ENCODE data around the gene CENPB. TPM values are rescaled to one million over a fixed set of nuclear protein-coding genes. Genes with fewer than 3 reads are reported as not detected.

Gene CENPB
- total and polyA plus RNA-seq, 2 of the 4 experiments (the other 2 are of a cell fraction): 45.7 to 59.1 TPM

DNA sequence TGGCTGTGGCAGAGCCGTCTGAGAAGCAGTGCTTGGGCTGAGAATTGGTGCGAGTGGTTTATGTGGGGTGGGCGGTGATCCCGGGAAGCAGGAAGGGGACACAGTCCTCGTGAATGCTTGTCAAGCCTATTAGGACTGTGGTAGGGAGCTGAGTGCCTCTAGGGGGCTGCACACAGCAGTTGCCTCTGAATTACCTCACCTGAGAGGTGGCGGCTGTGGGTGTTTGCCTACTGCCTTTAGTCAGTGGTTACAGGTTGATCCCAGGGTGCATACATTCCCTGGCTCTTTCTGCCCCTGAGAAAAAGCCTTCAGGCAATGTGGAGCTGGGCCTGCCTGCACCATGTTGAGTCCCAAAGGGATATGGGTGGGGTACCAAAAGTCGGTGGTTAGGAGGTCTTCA, 39.0 kb upstream of the CENPB start:
- no peaks in the 10 kb centered on the region; the same call in 1 of the 2 replicates for H3K4me1 ChIP-seq (ENCODE audit: control insufficient read depth, insufficient read depth, low read length)

More for the DNA sequence above, 39.0 kb upstream of the CENPB start:
- TF ChIP-seq MAZ (IDR thresholded peaks at IDR 0.05; ENCODE audit: borderline replicate concordance, low read depth, low read length) (no peak), MAFK (IDR thresholded peaks at IDR 0.05; ENCODE audit: low read depth, low read length) (no peak), BHLHE40 (IDR thresholded peaks at IDR 0.05; ENCODE audit: low read depth, low read length) (no peak), POLR2A (IDR thresholded peaks at IDR 0.05; ENCODE audit: low read depth, low read length) (no peak), FOS (IDR thresholded peaks at IDR 0.05; ENCODE audit: low read depth, low read length) (no peak), SMC3 (IDR thresholded peaks at IDR 0.05; ENCODE audit: low read depth, low read length) (no peak), NFE2L2 (IDR thresholded peaks at IDR 0.05; ENCODE audit: low read depth, low read length) (no peak), CHD1 (IDR thresholded peaks at IDR 0.05; ENCODE audit: low read depth, low read length) (no peak), RFX5 (IDR thresholded peaks at IDR 0.05; ENCODE audit: low read depth, low read length) (no peak), RCOR1 (IDR thresholded peaks at IDR 0.05; ENCODE audit: insufficient replicate concordance, low read length) (no peak), CEBPB (IDR thresholded peaks at IDR 0.05; ENCODE audit: low read depth, low read length) (no peak), RAD21 (IDR thresholded peaks at IDR 0.05; ENCODE audit: low read length) (no peak)
- TF ChIP-seq, protein P1, sequence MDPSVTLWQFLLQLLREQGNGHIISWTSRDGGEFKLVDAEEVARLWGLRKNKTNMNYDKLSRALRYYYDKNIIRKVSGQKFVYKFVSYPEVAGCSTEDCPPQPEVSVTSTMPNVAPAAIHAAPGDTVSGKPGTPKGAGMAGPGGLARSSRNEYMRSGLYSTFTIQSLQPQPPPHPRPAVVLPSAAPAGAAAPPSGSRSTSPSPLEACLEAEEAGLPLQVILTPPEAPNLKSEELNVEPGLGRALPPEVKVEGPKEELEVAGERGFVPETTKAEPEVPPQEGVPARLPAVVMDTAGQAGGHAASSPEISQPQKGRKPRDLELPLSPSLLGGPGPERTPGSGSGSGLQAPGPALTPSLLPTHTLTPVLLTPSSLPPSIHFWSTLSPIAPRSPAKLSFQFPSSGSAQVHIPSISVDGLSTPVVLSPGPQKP (IDR thresholded peaks at IDR 0.05; ENCODE audit: borderline replicate concordance, low read depth, low read length): no peak
- TF ChIP-seq, protein P2, sequence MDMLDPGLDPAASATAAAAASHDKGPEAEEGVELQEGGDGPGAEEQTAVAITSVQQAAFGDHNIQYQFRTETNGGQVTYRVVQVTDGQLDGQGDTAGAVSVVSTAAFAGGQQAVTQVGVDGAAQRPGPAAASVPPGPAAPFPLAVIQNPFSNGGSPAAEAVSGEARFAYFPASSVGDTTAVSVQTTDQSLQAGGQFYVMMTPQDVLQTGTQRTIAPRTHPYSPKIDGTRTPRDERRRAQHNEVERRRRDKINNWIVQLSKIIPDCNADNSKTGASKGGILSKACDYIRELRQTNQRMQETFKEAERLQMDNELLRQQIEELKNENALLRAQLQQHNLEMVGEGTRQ (IDR thresholded peaks at IDR 0.05; ENCODE audit: low read depth, low read length): no peak
- TF ChIP-seq, protein P3, sequence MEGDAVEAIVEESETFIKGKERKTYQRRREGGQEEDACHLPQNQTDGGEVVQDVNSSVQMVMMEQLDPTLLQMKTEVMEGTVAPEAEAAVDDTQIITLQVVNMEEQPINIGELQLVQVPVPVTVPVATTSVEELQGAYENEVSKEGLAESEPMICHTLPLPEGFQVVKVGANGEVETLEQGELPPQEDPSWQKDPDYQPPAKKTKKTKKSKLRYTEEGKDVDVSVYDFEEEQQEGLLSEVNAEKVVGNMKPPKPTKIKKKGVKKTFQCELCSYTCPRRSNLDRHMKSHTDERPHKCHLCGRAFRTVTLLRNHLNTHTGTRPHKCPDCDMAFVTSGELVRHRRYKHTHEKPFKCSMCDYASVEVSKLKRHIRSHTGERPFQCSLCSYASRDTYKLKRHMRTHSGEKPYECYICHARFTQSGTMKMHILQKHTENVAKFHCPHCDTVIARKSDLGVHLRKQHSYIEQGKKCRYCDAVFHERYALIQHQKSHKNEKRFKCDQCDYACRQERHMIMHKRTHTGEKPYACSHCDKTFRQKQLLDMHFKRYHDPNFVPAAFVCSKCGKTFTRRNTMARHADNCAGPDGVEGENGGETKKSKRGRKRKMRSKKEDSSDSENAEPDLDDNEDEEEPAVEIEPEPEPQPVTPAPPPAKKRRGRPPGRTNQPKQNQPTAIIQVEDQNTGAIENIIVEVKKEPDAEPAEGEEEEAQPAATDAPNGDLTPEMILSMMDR (conservative IDR thresholded peaks at IDR 0.05; ENCODE audit: low read depth, low read length): no peak
- DNase-seq (no peak), ATAC-seq (ENCODE audit: low read depth) (no peak)
- ChIA-PET POLR2A (ENCODE audit: unreplicated experiment) (no interaction called here), CTCF (no interaction called here)
- Histone ChIP-seq H3K4me3 (ENCODE audit: insufficient read depth, low read depth, low read length) (no peak overlapping the region), H4K91ac (ENCODE audit: insufficient read depth, low read depth, low read length) (no peak overlapping the region), H3K4ac (ENCODE audit: low read depth, low read length) (no peak overlapping the region), H3K9me1 (ENCODE audit: insufficient read depth, low read length) (0 out of 2 replicates have a peak, but pooled peaks cover 7% of the 10 kb centered on the region), H2BK120ac (ENCODE audit: low read depth, low read length) (no peak overlapping the region), H3K9ac (ENCODE audit: low read depth, low read length) (no peak overlapping the region), H2AFZ (replicated peaks; ENCODE audit: low read length, poor library complexity) (no peak overlapping the region), H3K9me3 (ENCODE audit: control insufficient read depth, insufficient read depth, low read length) (no peaks in the 10 kb centered on the region), H3K4me2 (ENCODE audit: low read depth, low read length) (no peak overlapping the region), H2BK5ac (ENCODE audit: low read depth, low read length, poor library complexity, severe bottlenecking) (no peak overlapping the region), H4K5ac (ENCODE audit: low read depth, low read length) (no peak overlapping the region), H2BK15ac (ENCODE audit: low read depth, low read length) (no peak overlapping the region), H2AK5ac (ENCODE audit: low read depth, low read length) (no peak overlapping the region), H3K18ac (ENCODE audit: low read depth, low read length) (no peak overlapping the region), H3K14ac (replicated peaks; ENCODE audit: low read depth, low read length) (no peak overlapping the region), H2BK20ac (ENCODE audit: low read depth, low read length) (no peak overlapping the region), H3K27me3 (ENCODE audit: control insufficient read depth, insufficient read depth, low read length) (no peaks in the 10 kb centered on the region), H3K79me1 (ENCODE audit: low read depth in 1 of 2, low read length in 2 of 2) (peaks cover 14 to 20% of the 10 kb centered on the region in 2 experiments; a peak in 3 of 4 replicates), H4K8ac (ENCODE audit: low read depth in 2 of 2, low read length in 2 of 2) (no peak overlapping the region), H3K56ac (ENCODE audit: extremely low read depth, insufficient read depth, low read length) (no peak overlapping the region), H3K27ac (ENCODE audit: insufficient read depth, low read length) (no peak overlapping the region), H2AK9ac (replicated peaks; ENCODE audit: low read depth, low read length, poor library complexity) (no peak overlapping the region), H3K23ac (ENCODE audit: low read depth, low read length) (no peak overlapping the region), H4K20me1 (ENCODE audit: insufficient read depth, low read length) (no peaks in the 10 kb centered on the region), H3K36me3 (ENCODE audit: control insufficient read depth, insufficient read depth, low read length) (peaks cover 36% of the 10 kb centered on the region)
- WGBS, 2 experiments (ENCODE audit: extremely low coverage in 2 of 2, insufficient read length in 1 of 2): 95% methylated on average over 4 of the region's 7 CpGs; no CpG with 5 or more reads in 1 of the 2 experiments
- dilution Hi-C loops (cut with HindIII; ENCODE audit: low sequenced_read_pairs, unreplicated experiment) (no loop called here), in situ Hi-C loops (cut with MboI; ENCODE audit: low sequenced_read_pairs) (no loop called here), intact Hi-C loops (cut with micrococcal nuclease) (no loop called here)
- no TSS peak for BruUV-seq (replicated peaks)

Data from IMR-90 (cell line).